Stimulated activated naive CD4-positive, alpha-beta T cell (primary cell): Measurements from ENCODE around the gene MX2.
A peak's percentile ranks its signal among the peaks of the same experiment; 100 is the strongest.
"Not testable (repeated sequence)": the region's sequence is repeated elsewhere in the genome, so short reads cannot be mapped to it uniquely, and the experiment has no call there.

ENCODE experiments used
- DNase-seq, 6 experiments: peaks; one replicate each; lab custom pipeline; 2025; lab: John Stamatoyannopoulos, UW

MX2 gene

GRCh38 chr21:41338455-41338854 is 23.4 kb upstream of the MX2 start:
- no peak for DNase-seq

GRCh38 chr21:41342035-41342434 is 19.8 kb upstream of the MX2 start:
- DNase-seq = no peak

- DNase-seq = no peak
Measured at GRCh38 chr21:41344146-41344545, 17.7 kb upstream of the MX2 start.

GRCh38 chr21:41345356-41345755 is 16.5 kb upstream of the MX2 start:
- no peak for DNase-seq

- DNase-seq = no peak
Measured at GRCh38 chr21:41345934-41346685, 15.7 kb upstream of the MX2 start.

GRCh38 chr21:41346758-41347157 is 15.1 kb upstream of the MX2 start:
- no peak for DNase-seq

- no peak for DNase-seq
Measured at GRCh38 chr21:41348434-41348833, 13.4 kb upstream of the MX2 start.

- DNase-seq = no peak
Measured at GRCh38 chr21:41349126-41349525, 12.7 kb upstream of the MX2 start.

GRCh38 chr21:41349619-41350390 is 12.0 kb upstream of the MX2 start:
- no peak for DNase-seq

GRCh38 chr21:41350436-41351155 is 11.2 kb upstream of the MX2 start:
- no peak for DNase-seq

GRCh38 chr21:41357546-41357945 is 4.3 kb upstream of the MX2 start:
- no peak for DNase-seq

GRCh38 chr21:41358193-41359166 is 3.3 kb upstream of the MX2 start:
- no peak for DNase-seq

GRCh38 chr21:41359286-41359685 is 2.5 kb upstream of the MX2 start:
- no peak for DNase-seq

- DNase-seq = not testable (repeated sequence)
Measured at GRCh38 chr21:41359754-41360071, 2.1 kb upstream of the MX2 start.

- DNase-seq = no peak
Measured at GRCh38 chr21:41360072-41360821, 1.6 kb upstream of the MX2 start.

GRCh38 chr21:41361053-41361785 is 608 bp upstream of the MX2 start:
- no peak for DNase-seq

- peak in 2 of 6 experiments; percentile 58 to 60 for DNase-seq
Measured at GRCh38 chr21:41362605-41363369, 960 bp downstream of the MX2 start.

GRCh38 chr21:41363370-41364270 is 1.8 kb downstream of the MX2 start:
- DNase-seq = no peak
